TTC549 (cell line): ENCODE measurements around the gene TGM2.
"Not testable (repeated sequence)": the region's sequence is repeated elsewhere in the genome, so short reads cannot be mapped to it uniquely, and the experiment has no call there.

Experiments used
- FAIRE-seq: peaks from 2 replicates; lab custom pipeline; 2012; peaks lifted over from hg19 to GRCh38; lab: Jason Lieb, UNC

The TGM2 gene

DNA sequence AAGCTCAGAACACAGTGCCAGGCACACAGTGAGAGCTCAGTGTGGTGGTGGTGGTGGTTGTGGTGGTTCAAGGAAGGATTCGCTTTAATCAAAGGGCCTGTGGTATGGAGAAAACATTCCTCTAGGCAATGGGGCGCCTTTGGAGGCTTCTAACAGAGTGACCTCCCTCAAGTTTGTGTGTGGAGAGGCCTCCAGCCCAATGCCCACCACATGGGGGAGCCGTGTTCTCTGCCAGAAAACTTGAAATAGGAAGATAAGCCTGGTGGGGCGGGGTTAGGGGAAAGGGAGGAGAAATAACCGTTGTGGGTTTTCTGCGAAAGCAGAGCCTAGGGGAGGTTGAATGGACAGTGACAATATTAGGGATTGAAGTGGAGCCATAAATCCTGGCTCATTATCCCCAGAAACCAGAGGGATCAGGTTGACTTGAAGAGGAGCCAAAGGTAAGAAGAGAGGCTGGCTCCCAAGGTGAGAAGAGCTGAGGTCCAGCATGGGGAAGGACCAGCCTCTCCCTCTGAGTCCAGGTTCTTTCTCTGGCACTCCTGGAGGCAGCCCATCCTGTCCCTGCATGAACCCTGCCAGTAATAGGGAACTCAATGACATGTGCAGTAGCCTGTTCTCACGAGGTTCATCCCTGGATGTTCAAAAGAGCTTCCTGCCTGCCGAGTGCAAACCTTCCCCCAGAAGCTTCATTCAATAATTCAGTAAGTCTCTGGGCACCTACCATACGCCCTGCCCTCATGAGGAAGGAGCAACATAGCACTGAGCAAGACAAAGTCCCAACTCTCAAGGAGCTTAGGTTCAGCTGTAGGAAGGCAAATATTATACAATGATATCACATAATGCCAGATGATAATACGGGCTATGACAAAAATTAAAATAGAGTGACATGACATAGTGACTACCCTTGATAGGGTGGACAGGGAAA lies 51.4 kb downstream of the TGM2 start:
- no peak for FAIRE-seq

DNA sequence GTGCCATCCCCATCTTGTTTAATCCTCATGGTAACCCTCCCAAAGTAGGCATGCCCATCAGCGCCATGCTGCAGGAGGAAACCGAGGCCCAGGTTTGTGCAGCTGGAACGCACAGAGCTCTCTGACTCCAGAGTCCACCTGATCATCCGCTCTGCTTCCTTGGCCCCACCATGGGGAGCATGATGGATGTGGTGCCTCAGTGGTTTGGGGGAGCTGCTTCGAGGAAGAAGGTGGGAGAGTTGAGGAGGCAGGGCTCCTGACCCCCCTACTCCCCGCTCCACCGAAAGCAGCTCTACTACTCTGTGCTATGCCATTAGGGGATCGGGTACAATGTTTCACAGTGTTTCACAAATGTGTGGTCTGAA lies 52.2 kb downstream of the TGM2 start:
- FAIRE-seq: no peak

DNA sequence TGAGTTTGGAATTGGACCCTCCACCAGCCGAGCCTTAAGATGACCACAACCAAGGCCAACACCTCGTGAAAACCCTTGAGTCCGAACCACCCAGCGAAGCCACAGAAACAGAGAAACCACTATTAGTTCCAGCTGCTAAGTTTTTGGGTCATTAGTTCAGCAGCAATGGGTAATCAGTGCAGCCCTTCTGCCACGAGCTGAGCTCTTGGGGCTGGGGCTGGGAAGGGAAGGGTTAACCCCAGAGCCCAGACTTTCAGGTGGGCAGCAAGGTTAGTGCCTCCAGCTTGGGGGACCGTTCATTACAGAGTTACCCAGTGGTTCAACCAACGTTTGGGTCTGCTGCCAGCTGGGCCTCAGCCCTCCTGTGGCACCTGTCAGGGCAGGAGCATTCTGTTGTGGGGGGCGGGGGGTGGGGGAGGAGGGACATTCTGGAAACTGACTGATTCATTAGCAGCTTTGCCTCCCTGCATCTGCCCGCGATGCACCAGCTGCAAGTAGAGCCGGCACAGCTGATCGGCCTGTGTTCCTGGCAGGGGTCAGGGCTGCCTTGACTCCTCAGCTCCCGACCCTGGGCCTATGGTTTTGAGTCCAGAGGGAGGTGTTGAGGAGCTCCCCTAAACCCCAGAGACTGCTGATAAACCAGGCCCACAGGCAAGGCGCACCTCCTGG lies 52.7 kb downstream of the TGM2 start:
- no peak for FAIRE-seq

DNA sequence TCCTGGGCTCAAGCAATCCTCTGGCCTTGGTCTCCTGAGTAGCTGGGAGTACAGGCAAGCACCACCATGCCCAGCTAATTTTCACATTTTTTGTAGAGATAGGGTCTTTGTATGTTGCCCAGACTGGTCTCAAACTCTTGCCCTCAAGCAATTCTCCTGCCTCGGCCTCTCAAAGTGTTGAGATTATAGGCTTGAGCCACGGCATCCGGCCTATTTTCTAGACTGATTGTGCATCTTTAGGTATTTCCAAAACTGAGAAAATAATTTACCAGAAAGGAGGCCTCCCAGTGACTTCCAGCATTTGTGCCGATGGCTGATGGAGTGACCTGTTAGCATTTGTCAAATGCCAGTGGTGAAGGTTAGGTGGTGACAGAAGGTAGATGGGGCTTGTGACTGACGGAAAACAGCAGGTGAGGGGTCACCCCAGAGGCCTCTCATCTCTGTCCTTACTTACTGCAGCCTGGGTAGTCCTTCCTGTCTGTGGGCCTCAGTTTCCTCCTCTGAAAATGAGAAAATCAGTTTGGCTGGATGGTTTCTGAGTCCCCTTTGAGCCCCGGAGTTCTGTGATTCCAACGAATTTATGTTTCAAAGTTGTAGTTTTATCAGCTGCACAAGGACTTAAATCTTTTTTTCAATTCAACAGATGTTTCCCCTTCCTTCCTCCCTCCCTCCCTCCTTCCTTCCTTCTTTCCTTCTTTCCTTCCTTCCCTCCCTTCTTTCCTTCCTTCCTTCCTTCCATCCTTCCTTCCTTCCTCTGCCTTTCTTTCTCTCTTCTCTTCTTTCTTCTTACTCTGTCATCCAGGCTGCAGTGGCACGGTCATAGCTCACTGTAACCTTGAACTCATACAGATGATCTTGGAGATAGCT lies 53.5 kb downstream of the TGM2 start:
- no peak for FAIRE-seq

DNA sequence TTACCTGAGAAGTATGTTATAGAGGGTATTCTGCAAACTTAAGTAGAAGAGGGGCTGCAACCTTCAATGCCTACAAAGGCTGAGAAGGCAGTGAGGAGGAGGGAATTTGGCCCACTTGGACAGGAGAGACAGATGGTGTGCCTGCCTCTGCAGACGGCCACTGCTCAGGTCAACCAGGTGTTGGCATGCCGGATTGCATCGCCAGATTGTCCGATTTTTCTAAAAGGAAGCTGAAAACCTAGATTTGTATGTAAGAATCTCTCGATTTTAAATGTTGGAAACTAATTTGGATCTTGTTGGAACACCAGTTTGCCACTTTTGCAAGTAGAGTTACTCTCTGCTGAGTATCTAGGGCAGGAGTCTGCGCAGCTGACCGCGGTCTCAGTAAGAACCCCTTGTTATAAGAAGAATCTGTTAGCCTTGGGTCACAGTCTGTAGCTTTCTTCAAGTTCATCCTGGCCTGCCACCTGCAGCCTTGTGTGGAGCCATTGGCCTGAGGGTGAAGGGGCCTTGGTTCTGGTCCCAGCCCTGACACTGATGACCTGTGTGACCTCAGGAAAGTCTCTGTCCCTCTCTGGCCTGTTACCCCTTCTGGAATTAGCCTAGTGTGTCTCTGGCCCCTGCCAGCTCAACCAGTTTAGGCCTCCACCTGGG lies 54.4 kb downstream of the TGM2 start:
- FAIRE-seq: no peak

DNA sequence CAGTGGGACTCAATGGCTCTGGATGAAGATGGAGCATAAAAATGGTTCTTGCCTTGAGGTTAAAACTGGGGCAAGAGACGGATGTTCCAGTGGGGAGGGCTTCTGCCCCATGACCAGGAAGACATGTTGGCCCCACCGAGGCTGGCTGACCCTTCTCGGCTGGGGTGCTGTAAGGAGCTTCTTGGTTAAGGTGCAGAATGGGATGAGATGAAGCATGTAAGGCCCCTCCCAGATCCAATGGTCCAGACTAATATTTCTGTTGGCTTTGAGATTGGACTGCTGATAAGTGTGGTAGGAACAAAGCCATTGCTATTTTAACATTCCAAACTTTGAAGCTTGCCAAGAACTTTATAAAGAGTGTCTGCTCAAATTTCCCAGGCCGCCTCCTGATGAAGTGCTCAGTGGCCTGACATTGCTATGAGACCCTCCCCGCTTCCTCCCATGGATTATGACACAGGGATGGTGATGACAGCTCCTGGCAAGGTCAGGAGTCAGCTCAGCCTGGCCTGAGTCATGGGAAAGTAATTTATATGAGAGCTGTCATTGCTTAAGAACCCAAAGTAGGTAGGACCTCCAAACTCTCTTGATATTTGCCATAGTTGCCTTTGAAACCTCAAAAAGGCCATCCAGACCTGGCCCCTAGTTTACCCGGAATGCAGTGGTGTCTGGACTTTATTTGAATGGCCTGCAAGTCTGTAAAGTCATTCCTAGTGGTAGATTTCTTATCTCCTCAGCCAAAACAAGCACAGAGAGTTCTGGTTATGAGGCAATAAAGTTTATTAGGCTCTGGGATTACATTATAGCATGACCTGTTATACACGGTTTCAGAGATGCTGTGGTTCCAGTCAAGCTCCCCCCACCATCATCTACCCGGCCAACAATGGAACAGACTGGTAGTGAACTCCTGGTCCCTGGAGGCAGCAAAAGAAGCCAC lies 55.2 kb downstream of the TGM2 start:
- no peak for FAIRE-seq

DNA sequence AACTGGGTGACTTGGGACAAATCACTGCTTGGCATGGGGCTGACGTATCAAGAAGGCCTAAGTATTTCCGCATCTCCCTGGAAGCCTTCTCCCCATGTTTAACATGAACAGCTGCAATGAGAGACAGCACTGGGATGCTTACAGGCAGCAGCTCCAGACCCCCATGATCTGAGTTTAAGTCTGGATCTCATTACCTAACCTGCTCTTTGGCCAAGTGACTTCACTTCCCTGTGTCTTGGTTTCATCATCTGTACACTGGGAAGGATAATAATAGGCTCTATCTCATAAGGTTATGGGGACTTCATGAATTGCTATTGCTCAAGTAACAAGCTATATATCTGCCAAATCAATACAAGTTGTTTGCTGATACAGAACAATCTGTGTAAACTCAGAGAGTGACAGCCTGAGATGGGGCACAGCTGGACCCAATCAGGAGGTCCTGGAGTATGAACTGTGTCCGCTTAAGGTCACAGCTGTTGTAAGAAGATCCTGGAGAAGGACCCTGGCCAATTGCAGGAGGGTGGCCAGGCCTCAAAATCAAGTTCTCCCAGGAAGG lies 56.0 kb downstream of the TGM2 start:
- FAIRE-seq: no peak

DNA sequence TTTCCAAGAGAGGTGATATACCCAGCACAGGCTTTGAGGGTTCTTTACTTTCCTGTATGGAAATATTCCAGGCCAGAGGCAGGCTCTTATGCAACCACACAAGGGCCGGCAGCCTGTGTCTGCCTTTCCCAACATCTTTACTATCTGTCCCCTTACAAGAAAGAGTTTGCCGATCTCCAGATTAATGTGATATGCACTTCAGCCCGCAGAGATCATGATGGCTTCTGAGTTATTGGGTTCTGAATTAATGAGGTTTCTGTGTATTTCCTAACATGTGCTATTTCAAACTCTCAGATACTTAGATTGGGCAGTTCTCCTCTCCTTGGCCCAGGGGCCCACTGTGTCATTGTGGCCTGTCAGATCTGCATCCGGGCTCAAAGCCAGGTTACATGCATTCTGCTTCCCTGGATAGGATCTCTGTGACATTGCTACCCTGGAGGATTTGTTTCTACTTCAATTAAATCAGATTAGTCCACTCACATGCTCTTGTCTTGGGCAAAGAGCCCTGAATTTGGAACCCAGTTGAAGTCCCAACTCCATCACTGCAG lies 56.6 kb downstream of the TGM2 start:
- no peak for FAIRE-seq

DNA sequence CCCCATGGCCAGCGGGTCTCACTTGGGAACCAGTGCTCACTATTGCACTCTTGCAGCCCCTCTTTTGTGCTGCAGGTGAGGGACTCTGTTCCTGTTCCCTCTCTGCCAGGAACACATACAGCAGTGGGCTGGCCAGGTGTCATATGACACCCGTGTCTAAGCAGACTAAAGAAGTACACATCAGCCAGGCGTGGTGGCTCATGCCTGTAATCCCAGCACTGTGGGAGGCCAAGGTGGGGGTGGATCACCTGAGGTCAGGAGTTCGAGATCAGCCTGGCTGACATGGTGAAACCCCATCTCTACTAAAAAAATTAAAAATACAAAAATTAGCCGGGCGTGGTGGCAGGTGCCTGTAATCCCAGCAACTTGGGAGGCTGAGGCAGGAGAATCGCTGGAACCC lies 57.2 kb downstream of the TGM2 start:
- FAIRE-seq: not testable (repeated sequence)

DNA sequence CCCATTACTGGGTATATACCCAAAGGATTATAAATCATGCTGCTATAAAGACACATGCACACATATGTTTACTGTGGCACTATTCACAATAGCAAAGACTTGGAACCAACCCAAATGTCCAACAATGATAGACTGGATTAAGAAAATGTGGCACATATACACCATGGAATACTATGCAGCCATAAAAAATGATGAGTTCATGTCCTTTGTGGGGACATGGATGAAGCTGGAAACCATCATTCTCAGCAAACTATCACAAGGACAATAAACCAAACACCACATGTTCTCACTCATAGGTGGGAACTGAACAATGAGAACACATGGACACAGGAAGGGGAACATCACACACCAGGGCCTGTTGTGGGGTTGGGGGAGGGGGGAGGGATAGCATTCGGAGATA lies 57.7 kb downstream of the TGM2 start:
- not testable (repeated sequence) for FAIRE-seq

DNA sequence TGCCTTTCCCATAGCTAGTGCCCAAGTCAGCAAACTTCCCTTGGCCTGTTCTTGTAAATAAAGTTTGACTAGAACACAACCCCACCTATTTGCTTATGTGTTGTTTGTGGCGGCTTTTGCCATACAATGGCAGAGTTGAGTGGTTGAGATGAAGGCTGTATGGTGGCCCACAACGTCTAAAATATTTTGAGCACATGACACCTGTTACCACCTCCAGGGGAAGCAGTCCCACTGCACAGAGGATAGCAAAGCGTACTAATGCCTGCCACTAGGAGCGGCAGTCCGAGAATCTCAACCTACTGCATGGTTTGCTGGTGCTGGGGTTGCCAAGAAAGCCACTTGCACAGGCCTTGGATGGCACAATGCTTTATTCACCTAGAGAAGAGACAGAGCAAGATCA lies 58.6 kb downstream of the TGM2 start:
- FAIRE-seq: no peak

DNA sequence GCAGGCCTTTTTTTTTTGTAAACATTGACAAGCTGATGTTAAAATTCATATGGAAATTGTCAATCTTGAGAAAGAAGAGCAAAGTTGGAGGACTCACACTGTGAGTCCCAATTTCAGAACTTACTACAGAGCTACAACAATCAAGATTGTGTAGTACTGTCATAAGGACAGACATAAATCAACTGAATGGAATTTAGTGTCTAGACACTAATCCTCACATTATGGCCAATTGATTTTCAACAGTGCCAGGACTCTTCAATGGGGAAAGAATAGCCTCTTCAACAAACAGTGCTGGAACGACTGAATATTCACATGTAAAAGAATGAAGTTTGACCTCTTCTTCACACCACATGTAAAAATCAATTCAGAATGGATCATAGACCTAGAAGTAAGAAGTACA lies 60.8 kb downstream of the TGM2 start:
- no peak for FAIRE-seq

DNA sequence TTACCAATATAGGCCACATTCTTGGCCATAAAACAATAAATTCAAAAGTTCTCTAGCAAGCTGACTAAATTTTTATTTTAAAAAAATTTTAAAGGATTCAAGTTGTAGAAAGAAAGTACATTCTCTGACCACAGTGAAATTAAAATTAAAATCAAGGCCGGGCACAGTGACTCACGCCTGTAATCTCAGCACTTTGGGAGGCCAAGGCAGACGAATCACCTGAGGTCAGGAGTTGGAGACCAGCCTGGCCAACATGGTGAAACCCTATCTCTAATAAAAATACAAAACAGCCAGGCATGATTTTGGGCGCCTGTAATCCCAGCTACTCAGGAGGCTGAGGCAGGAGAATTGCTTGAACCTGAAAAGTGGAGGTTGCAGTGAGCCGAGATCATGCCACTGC lies 62.9 kb downstream of the TGM2 start:
- not testable (repeated sequence) for FAIRE-seq

DNA sequence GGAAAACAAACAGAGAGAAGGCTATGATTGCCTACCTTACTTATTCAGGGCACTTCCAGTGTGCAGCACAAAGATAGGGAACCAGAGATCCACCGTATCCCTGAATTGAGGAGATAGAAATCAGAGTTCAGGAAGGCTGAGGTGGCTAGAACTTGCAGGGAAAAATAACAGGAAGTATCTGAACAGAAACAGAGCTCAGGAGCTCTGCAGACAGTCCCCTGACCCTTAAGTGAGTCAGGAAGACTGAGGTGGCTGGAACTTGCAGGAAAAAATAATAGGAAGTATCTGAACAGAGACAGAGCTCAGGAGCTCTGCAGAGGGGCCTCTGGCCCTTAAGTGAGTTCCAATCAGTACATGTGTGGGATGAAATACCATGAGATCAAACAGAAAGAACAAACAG lies 66.1 kb downstream of the TGM2 start:
- FAIRE-seq: no peak

DNA sequence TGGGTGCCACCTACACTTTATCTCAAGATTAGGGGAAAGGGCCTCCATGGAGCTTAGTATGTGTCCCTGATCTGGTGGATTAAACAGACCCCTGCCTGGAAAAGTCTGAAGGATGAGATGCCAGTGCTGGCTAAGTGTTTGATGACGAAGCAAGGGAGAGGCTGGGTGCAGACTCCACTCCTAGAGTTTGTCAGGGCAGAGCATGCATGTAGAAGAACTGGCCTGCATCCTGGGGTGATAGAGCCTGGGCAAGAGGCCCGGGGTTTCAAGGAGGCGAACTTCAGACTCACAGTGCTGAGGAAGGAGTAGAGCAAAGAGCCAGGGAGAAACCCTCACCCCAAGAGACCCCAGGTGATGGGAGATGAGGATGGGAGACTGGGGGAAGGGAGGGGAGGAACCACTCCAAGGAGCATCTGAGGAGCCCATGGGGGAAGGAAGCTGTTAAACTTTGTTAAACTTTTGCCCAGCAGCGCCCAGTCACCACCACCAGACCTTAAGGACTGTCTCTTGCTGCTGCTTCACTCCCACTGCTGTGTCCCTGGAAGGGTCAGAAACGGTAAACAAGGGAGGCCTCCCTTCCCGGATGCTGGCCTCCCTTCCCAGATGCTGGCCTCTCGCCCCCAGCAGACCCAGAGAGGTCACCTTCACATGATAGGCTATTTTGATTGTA lies 69.9 kb downstream of the TGM2 start:
- no peak for FAIRE-seq

DNA sequence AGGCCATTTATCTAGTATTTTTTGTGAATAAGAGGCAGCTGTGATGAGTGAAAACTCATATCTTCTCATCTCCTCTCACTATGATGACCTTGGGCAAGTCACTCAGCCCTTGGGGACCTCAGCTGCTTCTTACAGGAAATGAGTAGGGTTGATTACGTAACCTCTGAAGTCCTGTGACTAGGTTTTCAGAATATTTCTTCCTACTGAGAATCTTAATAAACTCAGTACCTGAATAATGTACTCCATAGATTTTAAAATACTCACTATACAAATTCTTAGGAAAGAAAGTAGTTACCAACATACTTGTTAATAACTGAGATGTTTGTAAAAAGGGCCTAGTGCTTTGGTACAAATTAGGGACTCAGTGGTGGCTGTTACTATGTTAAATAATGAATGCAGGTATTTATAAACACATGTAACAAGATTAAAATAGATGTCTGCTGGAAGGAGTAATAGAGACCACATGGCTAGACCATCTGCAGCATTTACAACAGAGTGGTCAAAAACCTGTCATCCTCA lies 70.6 kb downstream of the TGM2 start:
- FAIRE-seq: no peak

DNA sequence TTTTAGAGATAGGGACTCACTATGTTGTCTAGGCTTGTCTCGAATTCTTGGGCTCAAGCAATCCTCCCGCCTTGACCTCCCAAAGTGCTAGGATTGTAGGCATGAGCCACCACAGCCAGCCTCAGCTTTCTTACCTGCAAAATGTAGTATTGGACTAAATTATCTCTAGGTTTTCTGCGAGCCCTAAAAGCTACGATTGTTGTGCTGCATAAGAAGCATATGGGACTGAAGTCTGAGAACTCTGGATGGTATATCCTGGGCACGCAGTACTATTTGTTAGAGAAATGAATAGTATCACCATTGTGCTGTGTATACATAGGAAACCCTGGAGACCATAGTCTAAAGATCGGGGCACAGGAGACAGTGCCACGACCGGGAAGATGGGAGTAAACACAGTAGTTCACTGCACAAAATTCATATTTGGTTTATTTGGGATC lies 71.4 kb downstream of the TGM2 start:
- FAIRE-seq: no peak

DNA sequence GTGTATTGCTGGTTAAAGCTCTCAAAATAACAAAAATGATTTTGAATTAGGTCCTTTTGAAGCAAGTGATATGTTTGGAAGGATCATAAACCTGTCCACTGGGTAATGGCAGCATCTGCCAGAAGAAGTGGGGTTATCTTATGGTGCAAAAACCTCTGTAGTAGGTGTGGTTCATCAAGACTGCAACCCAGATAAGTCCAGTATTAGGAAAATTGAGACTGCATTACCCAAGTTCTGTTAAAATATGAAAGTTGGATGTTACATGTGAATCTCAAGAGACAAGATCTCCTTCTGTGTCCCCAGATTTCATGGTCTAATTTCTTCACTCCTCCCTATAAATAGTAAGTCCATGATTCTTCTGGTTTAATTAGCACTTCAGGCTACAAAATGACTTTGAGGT lies 72.2 kb downstream of the TGM2 start:
- no peak for FAIRE-seq

DNA sequence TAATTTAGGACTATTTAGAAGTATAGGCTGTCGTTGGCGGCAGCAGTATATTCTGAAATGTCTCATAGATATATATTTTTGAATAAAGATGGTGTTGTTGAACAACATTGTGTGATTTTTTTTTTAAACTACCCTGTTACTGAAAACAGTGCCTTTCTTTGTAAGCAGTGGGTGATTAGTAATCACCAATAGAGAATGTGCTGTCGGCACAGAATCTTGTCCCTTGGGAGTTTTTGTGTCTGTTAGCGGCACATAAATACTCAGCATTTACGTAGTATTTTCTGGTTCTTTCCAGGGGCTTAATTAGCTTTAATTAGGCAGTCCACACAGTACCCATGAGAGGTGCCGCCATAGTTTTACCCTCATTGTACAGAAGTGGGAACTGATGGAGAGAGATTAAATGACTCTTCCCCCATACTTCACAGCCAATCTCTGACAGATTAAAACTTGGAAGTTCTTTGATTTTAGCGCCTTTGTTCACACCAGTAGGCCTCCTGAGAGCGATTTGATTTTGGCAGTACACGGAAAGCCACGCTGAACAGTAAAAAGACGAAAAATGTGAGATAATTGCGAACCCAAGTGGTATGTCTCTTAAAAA lies 72.7 kb downstream of the TGM2 start:
- no peak for FAIRE-seq
